Fibroblast of skin of back (primary cell): ENCODE data around the gene SLC44A5.
"Not testable (repeated sequence)": the region's sequence is repeated elsewhere in the genome, so short reads cannot be mapped to it uniquely, and the experiment has no call there.

Experiments
- DNase-seq: peaks from one replicate; pipeline ENCODE4 v3.0.0-alpha.2; 2013

Gene SLC44A5

DNA sequence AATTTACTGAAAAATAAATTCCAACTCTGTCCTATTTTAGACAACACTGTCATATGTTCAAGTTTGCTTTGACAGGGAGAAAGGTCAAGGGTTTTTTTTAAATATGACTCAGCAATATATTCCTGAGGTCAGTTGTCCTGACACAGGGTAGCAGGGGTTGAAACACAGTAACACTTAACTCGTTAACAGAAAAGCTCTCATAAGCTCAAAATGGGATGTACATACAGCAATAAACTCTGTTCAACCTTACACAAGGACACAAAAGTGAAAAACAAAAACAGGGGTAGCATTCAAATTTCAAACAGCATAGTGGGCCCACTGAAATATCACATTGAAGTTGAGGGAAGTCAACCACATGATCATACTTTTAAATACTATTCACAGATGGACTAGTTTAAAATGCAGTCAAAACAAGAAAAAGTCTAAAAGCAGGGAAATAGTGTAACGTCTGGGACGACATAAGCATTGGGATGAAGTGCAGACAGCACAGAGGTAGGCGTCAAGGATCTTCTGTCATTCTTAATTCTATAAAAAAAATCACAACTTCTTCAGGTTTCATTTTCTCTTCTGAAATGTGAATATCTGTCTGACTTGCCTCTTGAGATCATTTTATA, 89.9 kb downstream of the SLC44A5 start:
- DNase-seq = no peak

DNA sequence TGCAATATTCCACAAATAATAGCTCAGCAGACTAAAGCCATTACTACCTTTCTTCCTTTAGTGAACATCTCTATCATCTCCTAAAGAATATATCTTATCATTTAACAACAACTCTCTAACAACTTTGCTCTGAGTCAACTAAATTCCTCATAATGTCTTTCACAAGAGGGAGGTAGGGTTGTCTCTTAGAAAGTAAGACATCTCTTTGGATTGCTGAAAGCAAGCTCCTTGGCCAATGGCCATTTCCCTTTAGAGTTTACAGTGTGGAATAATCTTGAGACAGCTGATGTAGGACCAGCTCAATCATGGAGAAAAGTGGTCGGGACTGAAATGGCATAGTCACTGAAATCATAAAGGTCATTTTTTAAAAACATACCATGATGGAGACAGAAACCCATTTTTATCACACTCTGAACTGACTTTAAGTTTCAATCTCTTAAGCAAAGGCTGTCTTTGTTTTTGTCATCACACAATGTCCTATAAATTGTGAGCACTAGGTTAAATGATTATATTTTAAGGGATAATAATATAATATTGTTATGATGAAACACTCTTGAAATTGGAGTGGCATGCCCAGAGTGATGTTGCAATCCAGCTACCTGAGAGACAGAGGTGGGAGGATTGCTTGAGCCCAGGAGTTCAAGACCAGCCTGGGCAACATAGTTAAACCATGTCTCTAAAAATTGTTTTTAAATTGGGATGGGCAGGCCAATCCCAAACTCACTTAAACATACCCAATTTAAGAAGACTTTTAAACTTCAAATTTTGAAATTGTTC, 91.1 kb downstream of the SLC44A5 start:
- DNase-seq = no peak

DNA sequence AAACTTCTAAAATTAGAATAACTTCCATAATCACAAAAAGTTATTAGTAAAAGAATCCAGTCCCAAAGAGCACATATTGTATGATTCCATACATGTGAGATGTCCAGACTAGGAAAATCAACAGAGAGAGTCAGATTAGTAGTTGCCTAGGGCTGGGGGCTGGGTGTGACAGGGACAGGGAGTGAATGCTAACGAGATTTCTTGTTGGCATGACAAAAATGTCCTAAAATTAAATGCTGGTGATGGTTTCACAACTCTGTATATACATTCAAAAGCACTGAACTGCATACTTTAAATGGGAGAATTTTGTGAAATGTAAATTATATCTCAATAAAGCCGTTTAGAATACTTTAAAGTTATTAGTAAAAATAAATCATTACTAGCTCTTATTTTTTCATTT, 92.2 kb downstream of the SLC44A5 start:
- DNase-seq = no peak

DNA sequence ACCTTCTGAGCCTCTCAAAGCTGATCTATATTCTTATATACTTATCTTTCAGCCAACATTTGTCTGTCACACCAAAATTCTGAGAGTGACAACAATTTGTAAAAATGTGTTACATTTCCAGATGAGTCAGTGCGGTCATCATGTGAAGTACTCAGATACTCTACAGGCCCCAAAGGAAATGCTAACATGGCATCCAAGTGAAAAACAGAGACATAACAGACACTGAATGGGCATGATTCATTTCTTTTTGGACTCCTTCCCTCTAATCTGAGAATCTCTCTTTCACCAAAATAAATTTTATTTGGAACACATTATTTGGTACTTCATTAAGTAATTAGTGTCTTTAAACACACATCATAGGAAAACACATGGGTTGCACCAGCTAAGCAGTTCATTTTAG, 96.6 kb downstream of the SLC44A5 start:
- no peak for DNase-seq

DNA sequence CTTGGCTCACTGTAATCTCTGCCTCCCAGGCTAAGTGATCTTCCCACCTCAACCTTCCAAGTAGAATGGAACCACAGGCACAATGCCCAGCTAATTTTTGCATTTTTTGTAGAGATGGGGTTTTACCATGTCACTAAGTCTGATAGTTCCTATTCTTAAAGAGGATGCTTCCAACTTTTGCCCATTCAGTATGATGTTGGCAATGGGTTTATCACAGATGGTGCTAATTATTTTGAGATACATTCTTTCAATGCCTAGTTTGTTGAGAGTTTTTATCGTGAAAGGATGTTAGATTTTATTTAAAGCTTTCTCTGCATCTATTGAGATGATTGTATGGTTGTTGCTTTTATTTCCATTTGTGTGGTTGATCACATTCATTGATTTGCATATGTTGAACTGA, 103.9 kb downstream of the SLC44A5 start:
- DNase-seq = no peak

DNA sequence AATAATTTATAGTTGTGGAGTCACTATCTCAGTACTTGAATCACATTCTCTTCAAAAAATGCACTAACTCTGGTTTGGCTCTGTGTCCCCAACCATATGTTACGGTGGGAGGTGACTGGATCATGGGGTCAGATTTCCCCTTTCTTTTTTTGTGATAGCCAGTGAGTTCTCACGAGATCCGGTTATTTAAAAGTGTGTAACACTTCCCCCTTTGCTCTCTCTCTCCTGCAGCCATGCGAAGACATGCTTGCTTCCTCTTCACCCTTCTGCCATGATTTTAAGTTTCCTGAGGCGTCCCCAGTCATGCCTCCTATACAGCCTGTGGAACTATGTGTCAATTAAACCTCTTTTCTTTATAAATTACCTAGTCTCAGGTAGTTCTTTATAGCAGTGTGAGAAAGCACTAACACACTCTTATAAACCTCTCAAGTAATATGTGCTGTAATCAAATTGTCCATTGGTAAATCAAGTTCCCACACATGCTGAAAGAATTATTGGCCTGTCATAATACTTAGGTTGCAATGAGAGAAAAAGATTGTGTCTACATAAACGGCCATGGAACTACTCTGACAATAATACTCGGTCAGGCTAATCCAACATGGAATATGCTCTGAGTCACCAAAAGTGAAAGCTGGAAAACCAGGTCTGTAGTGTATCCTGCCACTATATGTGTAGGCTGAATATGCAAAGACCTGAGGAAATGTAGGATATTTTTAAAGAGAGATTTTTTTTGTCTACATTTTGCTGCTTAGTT, 107.5 kb downstream of the SLC44A5 start:
- DNase-seq = no peak

DNA sequence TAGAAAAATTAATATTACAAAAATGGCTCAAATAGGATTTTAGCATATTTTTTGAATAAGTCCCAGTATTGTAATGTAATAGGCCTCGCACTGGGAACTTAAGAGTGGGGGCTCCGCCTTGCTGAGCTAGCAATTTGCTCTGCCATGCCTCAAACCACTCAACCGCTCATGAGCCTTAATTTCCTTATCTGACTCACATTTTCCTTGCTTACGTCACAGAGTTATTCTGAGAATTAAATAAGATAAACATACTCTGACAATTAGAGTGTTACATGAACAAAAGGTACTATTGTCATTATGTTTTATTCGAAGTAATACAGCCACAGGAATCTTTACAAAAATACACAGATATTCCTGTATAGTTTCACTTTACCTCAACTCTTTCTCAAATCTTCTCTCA, 108.1 kb downstream of the SLC44A5 start:
- DNase-seq = no peak

DNA sequence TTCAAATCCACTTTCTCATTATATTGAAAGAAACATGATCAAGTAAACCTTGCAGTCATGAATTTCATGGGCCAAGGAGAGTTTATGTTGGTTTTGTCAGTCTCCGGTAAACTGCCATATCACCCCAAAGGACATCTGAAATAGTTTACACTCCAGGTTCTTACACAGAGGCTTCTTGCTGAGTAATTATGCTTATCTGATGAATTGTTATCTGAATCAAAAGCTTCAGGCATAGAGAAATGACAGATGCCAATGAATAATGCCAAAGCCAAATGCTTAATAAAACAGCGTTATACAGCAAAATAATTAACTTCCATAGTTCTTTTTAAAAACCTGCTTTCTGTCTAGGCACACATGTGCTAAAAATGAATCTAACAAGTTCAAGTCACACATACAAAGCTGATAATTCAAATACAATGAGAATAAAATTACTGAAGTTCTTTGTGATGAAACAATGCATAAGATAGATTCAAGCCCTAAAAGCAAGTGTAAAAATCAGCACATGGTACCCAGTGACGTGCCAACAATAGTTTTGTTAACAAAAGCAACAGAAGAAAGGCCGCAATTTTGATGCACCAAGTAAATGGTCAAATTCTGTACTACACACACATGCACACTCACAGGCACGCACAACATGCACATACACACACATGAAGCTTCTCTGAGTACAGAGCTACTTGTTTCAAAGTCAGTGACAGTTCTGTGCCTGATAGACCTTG, 109.2 kb downstream of the SLC44A5 start:
- DNase-seq = no peak

DNA sequence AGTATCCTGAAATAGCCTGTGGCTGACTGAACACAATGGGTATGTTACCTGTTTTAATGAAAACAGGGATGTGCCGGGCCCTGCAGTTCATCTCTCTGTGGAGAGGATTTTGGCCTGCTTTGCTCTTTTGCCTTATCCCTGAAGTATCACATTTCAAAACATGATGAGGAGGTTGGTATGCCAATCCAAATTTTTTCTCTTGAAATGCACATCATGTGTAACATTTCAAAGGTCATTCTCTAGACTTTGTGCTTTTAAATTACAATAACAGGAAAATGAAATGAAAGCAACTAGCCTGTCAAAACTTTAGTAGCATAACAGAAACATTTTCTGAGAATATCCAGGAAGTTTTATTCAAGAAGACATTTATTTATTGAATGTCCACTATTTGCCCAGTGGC, 118.9 kb downstream of the SLC44A5 start:
- DNase-seq = no peak

DNA sequence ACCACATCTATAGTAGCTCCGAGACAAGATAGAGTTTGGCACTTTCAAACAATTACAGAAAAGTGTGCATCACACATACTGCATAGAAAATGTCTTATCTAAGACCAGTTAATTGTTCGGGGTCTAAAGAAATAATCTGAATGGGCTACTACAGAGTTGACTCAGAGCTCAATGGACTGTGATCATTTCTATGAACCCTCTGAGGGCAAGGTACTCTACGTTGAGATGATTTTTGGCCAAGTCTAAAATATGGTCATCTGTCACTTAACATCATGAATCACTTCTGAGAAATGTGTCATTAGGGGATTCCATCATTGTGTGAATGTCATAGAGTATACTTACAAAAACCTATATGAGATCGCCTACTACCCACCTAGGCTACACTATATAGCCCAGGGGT, 123.5 kb downstream of the SLC44A5 start:
- no peak for DNase-seq

DNA sequence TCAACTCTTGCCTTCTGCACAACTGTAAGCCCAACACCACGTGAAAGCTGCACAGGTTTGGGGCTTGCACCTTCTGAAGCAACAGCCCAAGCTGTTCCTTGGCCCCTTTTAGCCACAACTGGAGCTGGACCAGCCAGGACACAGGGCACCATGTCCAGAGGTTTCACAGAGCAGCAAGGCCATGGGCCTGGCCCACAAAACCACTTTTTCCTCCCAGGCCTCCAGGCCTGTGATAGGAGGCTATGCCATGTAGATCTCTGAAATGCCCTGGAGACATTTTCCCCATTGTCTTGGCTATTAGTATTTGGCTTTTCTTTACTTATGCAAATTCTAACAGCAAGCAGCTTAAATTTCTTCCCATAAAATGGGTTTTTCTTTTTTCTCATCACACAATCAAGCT, 126.1 kb downstream of the SLC44A5 start:
- no peak for DNase-seq

DNA sequence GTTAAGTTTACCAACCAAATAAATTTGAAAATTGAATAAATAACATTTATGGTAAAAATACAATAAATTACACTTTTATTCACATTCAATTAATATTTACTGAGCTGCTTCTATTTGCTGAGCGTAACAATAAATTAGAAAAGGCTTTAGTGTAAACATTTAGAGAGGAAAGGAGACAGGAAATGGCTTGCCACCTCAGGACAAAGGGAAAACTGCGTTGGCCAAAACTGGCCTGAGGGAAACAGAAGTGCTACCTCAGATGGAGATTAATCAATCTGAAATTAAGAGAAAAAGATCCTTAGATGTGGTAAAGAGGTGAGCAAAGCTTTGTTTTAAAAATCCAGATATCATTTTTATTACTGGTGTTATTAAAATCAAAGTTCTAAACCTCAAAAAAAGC, 128.0 kb downstream of the SLC44A5 start:
- no peak for DNase-seq

DNA sequence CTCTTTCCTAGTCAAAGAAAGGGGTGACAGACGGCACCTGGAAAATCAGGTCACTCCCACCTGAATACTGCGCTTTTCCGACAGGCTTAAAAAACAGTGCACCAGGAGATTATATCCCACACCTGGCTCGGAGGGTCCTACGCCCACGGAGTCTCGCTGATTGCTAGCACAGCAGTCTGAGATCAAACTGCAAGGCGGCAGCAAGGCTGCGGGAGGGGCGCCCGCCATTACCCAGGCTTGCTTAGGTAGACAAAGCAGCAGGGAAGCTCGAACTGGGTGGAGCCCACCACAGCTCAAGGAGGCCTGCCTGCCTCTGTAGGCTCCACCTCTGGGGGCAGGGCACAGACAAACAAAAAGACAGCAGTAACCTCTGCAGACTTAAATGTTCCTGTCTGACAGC, 134.4 kb downstream of the SLC44A5 start:
- DNase-seq = not testable (repeated sequence)

DNA sequence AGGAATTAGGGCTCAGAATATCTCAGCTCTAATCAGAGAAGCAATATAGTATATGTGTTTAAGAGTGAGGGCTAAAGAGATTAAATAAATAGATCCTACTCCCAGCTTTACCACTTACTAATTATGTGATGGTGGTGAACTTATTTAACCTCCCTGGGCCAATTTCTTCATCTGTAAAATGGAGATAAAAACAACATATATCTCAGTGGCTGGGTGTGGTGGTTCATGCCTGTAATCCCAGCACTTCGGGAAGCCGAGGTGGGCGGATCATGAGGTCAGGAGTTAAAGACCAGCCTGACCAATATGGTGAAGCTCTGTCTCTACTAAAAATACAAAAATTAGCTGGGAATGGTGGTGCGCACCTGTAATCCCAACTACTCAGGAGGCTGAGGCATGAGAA, 135.2 kb downstream of the SLC44A5 start:
- no peak for DNase-seq

DNA sequence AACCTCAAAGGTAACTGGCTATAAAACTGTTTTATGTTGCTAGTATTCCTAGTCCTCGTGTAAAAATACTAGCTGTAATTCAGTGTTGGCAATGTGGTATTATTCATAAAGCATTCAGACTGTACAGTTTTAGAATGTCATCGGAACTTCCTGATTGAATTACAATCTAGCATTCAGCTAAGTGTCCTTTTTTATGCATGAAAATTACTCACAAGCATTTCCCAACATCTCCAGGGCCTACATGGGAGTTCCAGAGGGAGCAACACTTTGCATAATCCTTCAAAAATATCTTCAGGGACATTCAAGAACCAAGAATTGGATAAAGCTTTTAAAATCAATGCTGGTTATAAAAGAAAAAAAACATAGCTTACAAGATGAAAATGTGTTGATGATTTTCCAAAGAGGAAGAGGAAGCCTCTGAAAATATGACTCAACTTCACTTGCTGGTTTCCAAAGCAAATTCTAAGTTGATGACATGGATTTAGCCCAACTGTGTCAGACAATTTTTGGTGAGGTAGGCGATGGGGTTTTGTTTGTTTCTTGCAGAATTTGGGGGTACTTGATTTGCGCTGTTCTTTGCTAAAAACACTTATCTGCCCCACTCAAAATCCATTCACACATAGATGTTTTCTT, 137.8 kb downstream of the SLC44A5 start:
- peak; percentile 2 for DNase-seq

DNA sequence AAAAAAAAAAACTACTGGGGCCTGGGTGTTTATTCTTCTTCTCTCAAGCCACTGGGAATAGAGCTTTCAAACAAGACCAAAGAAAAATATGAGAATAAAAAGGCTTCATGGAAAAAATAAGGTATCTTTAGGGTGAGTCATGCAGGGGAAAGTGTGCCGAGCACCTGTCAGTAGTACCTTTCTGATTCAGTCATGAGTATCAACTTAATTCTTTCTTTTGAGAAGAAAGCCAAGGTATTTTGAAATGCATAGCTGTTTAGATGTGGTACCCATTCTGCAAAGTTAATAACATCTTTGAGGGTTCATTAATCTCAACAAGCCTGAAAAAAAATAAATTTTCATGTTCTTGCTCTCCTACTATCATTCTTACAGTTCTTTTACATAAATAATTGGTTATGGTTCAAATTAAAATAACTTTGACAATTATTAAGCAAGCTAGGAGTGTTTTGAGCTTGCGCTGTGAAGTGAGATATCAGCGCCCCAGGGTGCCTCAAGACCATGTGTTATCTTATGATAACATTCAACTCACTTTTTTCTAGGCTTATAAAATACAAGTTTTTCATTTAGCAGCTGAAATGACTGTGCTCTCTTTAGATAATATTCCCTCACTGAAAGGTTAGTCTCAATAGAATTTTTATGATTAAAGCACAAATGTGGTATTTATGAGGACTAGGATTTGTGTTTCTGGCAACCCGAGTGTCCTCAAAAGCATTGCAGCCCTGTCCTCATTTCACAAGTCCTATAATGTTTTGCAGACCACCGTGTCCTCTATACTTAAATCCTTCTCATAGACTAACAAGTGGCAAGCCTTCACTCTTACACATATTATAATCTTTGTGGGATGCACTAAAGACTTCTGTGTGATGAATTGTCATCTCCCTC, 138.6 kb downstream of the SLC44A5 start:
- no peak for DNase-seq

DNA sequence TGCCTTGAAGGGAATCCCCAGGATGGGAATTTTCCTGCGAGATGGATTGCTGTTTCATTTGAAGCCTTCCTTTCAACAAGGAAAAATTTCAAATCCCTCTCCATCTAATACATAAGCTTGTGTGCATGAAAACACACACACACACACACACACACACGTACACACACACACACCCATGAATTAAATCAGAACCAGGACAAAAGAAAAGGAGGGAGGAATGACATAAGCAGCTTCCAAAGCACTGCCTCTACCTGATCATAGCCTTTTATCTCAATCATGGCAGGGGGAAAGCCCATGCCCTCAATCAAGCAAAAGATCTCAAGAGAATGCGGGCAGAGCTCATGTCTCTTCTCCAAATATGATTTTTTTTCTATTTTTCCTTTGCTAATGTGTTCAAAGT, 139.7 kb downstream of the SLC44A5 start:
- DNase-seq = no peak

DNA sequence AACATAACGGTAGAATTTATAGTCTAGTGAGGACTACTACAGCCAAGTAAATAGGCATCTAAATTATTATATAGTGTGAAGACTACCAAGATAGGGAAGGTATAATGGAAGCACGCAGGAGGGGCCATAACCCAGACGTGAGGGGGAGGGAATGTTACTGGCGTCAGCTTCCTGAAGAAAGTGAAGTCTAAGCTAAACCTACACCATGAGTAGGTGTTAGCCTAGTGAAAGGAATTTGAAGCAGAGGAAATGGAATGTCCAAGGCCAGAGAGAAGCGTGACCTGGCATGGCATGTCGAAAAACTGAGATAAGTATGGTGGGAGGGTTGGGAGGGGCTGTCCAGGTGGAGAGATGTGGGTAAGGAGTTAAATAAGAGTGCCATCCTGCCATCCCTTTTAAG, 140.5 kb downstream of the SLC44A5 start:
- DNase-seq = no peak

DNA sequence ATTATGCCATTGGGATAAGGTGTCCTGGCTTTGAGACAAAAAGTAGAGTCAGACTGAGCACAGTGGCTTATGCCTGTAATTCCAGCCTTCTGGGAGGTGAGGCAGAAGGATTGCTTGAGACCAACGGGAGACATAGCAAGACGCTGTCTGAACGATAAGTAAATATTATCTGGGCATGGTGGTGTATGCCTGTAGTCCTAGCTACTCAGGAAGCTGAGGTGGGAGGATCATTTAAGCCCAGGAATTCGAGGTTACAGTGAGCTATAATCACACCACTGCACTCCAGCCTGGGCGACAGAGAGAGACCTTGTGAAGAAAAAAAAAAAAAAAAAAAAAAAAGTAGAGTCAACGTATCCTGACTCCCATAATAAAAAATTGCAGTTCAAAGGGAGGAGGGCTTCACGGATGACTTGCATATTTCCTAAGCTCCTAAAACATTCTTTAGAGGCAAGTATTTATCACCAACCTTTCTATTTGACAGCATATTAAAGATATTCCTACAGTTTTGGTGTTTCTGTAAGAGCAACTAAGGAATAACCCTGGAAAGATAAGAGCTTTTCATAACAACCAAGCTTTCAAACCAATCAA, 141.2 kb downstream of the SLC44A5 start:
- DNase-seq = no peak

DNA sequence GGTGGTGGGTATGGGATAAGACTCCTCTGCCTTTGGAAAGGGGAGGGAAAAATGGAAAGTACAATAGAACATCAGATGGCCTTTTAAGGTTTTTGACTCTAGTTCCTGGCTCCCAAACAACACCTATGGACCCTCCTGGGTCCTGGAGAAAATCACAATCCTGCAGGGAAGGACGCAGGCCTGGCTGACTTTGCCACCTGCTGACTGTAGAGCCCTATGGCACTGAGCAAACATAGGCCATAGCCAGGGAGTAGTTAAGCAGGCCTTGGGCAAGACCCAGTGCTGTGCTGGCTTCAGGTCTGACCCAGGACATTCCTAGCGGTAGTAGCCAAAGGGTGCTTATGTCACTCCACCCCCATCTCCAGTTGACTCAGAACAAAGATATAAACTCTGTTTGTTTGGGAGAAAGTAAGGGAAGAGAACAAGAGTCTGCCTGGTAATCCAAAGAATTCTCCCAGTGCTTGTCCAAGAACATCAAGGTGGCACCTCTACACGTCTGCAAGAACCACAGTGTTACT, 149.0 kb downstream of the SLC44A5 start:
- no peak for DNase-seq

DNA sequence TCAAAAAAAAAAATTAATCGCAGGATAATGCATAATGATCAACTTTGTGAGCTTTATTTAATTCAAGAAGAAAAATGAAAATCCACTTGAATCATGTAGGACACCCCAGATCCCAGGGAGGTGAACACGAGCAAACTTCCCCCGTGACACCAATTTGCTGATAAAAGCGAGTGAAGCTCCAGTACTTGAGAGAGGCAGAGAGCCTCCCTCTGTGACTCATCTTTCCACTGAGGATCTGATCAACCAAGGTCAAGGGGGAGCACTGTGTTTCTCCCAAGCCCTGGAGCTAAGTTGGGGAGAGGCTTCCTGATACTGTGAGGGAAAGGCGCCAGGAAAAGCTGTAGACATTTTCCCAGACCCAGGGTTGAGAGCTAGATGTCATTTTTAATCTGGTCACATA, 160.9 kb downstream of the SLC44A5 start:
- no peak for DNase-seq
